ENCODE data around the gene DNAJC5.
"Not testable (repeated sequence)": the region's sequence is repeated elsewhere in the genome, so short reads cannot be mapped to it uniquely, and the experiment has no call there.

DNAJC5 gene

DNA sequence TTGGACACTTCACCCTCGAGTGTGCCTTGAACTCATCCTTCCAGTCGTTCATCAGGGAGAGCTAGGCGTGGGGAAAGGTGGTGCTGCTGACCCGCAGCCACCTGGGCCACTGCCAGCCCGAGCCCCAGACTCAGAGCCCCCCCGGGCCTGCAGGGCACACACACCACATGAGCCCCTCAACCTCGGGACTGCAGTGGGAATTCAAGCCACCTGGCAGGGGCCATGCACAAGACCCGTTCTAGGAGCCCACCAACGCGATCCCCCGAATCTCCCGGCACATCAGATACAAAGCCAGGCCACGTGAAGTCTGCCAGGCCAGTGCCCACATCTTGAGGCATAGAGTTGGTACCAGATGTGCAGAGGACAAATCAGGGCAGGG, 72.0 kb downstream of the DNAJC5 start:
- Mint-ChIP-seq H3K27me3 (no peaks in the 10 kb centered on the region), H3K4me1 (ENCODE audit: low read depth in 2 of 2) (peaks cover 8 to 10% of the 10 kb centered on the region in 2 donors), H3K27ac (no peak overlapping the region), H3K36me3 (ENCODE audit: insufficient read depth) (peaks cover 6% of the 10 kb centered on the region), H3K4me3 (no peak overlapping the region), H3K9me3 (no peaks in the 10 kb centered on the region)
- no peak for DNase-seq
- no peak for ATAC-seq (replicated peaks)

DNA sequence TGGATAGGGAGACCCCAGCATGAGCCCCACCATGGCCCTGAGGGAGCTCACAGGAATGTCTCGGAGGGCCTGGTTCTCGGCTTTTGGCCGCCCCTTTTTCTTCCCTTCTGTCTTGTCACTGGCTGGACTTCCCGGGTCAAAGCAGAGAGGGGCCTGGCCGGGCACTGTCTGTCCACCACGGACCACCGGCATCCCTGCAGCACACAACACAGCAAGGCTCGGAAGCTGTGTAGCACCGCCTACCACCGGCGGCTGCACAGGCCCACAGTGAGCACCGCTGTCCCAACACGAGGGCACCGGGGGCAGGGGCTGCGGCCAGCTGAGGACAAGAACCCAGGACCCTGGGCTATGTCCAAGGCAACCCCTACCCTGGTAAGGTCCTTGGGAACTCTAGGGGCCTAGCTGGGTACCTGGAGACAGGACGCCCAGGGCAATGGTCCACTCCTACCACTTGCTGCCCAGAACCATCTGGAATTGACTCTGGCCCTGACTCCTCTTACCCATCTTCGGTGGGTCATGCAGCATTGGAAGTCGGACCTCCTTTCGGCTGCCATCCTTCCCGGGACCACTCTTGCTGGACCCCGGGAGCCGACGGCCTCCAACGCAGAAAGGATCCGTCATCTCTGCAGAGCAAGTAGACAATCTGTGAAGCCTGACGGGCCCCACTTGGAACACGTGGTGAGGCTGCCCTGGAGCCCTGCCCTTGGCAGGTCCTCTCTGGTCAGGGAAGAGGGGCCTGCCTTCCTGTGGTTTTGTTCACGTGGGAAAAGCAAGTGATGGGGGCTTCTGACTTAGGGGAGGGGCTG, 72.6 kb downstream of the DNAJC5 start:
- Mint-ChIP-seq H3K4me3 (peak overlapping the region; percentile 88 to 90), H3K4me1 (ENCODE audit: low read depth in 2 of 2) (peaks cover 8 to 10% of the 10 kb centered on the region in 2 donors), H3K9me3 (no peaks in the 10 kb centered on the region), H3K36me3 (ENCODE audit: insufficient read depth) (peaks cover 6% of the 10 kb centered on the region), H3K27ac (no peak overlapping the region), H3K27me3 (no peaks in the 10 kb centered on the region)
- ATAC-seq (replicated peaks) (no peak), DNase-seq (no peak)

DNA sequence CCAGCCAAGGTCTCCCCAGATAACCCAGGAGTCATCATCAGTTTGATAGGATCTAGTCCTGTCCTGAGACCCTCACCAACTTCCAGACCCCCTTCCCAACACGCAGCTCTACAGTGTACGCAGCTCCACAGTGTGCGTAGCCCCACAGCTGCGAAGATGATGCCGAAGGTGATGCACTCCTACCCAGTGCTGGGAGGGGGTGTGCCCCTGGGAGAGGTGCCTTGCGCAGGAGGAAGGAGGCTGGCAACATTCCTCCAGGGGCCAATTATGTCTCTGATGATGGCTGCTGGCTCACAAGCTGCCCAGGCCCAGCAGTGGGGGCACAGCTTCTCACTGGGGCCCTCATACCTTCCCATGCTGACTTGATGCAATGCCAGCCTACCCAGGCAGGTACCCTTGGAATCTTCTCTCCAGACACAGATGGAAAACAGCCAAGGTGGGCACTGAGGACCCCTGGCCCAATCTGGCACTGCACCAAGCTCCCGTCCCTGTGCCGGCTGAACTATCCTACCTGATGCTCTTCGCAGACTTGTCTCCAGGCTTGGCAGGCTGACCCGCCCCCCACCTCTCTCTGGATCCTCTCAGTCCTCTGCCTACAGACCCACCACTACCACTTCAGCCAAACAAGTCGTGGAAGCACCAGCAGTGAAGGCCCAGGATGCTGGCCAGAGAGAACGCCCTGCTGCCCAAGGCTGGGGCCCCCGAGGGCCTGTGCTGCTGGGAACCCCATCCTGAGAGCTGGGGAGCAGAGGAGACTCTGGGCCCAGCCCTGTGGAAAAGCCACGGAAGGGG, 73.4 kb downstream of the DNAJC5 start:
- H3K27ac Mint-ChIP-seq = peak overlapping the region; percentile 77 to 92
- DNase-seq (no peak), ATAC-seq (replicated peaks) (no peak)
- peaks cover 6% of the 10 kb centered on the region for H3K36me3 Mint-ChIP-seq (ENCODE audit: insufficient read depth)
- no peaks in the 10 kb centered on the region for H3K27me3 Mint-ChIP-seq
- peak overlapping the region; percentile 88 to 90 for H3K4me3 Mint-ChIP-seq
- no peaks in the 10 kb centered on the region for H3K9me3 Mint-ChIP-seq
- peaks cover 8 to 10% of the 10 kb centered on the region in 2 donors for H3K4me1 Mint-ChIP-seq (ENCODE audit: low read depth in 2 of 2)

- peak overlapping the region; percentile 88 to 90 for H3K4me3 Mint-ChIP-seq
- peak overlapping the region; percentile 77 to 92 for H3K27ac Mint-ChIP-seq
- H3K27me3 Mint-ChIP-seq = no peaks in the 10 kb centered on the region
- H3K36me3 Mint-ChIP-seq (ENCODE audit: insufficient read depth) = peaks cover 9% of the 10 kb centered on the region
- peaks cover 12 to 14% of the 10 kb centered on the region in 2 donors for H3K4me1 Mint-ChIP-seq (ENCODE audit: low read depth in 2 of 2)
- H3K9me3 Mint-ChIP-seq = no peaks in the 10 kb centered on the region
- ATAC-seq (replicated peaks) (peak; percentile 49), DNase-seq (no peak)
Observed at GRCh38 chr20:63968928-63969760, 74.2 kb downstream of the DNAJC5 start.

DNA sequence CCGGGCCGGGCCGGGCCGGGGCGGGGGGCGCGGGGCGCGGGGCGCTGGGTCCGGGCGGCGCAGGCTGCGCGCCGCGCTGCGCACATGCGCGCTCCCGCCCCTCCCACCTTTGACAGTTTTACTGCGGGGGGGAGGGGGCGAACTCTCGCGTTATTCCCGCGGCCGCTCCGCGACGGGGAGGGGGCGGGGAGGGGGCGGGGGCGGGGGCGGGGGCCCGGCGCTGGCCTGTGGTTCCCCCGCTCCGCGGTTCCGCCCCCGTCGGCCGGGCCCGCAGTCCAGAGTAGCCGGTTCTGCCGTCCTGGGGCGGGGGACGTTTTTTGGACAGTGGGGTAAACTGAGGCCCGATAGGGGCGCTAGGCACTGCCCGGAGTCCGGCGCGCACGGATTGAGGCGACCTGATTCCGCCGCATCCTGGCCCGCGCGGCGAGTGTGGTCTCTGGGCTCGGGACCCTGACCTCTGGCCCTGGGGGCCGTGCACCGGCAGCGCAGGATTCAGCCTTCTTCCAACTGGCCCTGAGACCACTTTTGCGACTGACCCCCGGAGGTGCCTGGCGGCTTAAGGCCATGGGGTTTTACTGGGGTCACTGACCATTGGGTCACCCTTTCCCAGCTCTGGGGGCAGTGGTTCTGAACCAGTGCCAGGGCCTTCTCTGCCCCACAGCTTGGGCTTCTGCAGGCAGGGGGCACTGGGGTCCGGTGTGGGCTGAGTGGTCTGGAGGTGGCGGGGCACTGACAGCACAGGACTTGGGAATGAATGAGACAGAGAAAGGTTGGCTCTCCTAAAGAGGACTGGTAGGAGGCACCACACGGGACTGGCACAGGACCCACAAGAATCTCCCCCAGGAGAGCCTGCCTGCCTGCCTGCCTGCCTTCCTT, 75.2 kb downstream of the DNAJC5 start, which contains the start of gene ZNF512B:
Gene ZNF512B (minus strand): TSS at position 93 of the 876 bp plus-strand sequence. CDS start 1,980 bp downstream, outside the sequence.
- Mint-ChIP-seq H3K27me3 (no peaks in the 10 kb centered on the region), H3K4me3 (peak within 1 kb of the TSS; percentile 88 to 90), H3K27ac (peak within 1 kb of the TSS; percentile 77 to 92), H3K9me3 (no peaks in the 10 kb centered on the region), H3K36me3 (ENCODE audit: insufficient read depth) (peaks cover 9% of the 10 kb centered on the region), H3K4me1 (ENCODE audit: low read depth in 2 of 2) (peaks cover 13 to 15% of the 10 kb centered on the region in 2 donors)
- ATAC-seq (replicated peaks) = peak; percentile 45
- DNase-seq = no peak

GRCh38 chr20:63970714-63971431, 75.9 kb downstream of the DNAJC5 start:
- peaks cover 10% of the 10 kb centered on the region for H3K36me3 Mint-ChIP-seq (ENCODE audit: insufficient read depth)
- H3K27me3 Mint-ChIP-seq = no peaks in the 10 kb centered on the region
- ATAC-seq (replicated peaks) = no peak
- H3K9me3 Mint-ChIP-seq = no peaks in the 10 kb centered on the region
- peak overlapping the region; percentile 41 to 47 for H3K27ac Mint-ChIP-seq
- H3K4me3 Mint-ChIP-seq = peak overlapping the region; percentile 69
- no peak for DNase-seq
- H3K4me1 Mint-ChIP-seq (ENCODE audit: low read depth in 2 of 2) = peaks cover 13 to 15% of the 10 kb centered on the region in 2 donors

DNA sequence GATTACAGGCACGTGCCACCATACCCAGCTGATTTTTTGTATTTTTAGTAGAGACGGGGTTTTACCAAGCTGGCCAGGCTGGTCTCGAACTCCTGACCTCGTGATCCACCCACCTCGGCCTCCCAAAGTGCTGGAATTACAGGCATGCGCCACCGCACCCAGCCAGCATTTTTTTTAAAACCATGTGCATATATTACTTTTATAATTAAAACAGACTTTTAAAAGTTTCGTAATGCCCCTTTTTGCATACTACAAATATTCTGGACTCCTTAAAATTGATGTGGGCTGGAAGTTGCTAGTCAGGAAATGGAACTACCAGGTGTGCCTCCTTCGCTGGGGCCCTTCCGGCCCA, 77.0 kb downstream of the DNAJC5 start:
- H3K27me3 Mint-ChIP-seq; DNase-seq; H3K4me3 Mint-ChIP-seq; H3K36me3 Mint-ChIP-seq (ENCODE audit: insufficient read depth); H3K27ac Mint-ChIP-seq; ATAC-seq (replicated peaks); H3K9me3 Mint-ChIP-seq: not testable (repeated sequence)
- peaks cover 21 to 23% of the 10 kb centered on the region in 2 donors for H3K4me1 Mint-ChIP-seq (ENCODE audit: low read depth in 2 of 2)

GRCh38 chr20:63972312-63973159, 77.6 kb downstream of the DNAJC5 start:
- no peak for ATAC-seq (replicated peaks)
- H3K27ac Mint-ChIP-seq = no peak overlapping the region
- H3K36me3 Mint-ChIP-seq (ENCODE audit: insufficient read depth) = peaks cover 10% of the 10 kb centered on the region
- peaks cover 23 to 29% of the 10 kb centered on the region in 2 donors for H3K4me1 Mint-ChIP-seq (ENCODE audit: low read depth in 2 of 2)
- no peaks in the 10 kb centered on the region for H3K27me3 Mint-ChIP-seq
- H3K9me3 Mint-ChIP-seq = no peaks in the 10 kb centered on the region
- H3K4me3 Mint-ChIP-seq = no peak overlapping the region
- no peak for DNase-seq

DNA sequence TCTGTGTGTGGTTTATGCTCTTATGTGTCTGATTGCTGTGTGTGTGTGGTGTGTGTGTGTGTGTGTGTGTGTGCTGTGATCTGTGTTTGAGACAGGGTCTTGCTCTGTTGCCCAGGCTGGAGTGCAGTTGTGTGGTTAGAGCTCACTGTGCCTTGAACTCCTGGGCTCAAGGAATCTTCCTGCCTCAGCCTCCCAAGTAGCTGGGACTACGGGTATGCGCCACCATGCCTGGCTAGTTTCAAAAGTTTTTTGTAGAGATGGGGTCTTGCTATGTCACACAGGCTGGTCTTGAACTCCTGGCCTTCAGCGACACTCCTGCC, 78.2 kb downstream of the DNAJC5 start:
- Mint-ChIP-seq H3K36me3 (ENCODE audit: insufficient read depth) (peaks cover 10% of the 10 kb centered on the region), H3K4me1 (ENCODE audit: low read depth in 2 of 2) (peaks cover 29 to 35% of the 10 kb centered on the region in 2 donors)

GRCh38 chr20:63973636-63974401, 78.9 kb downstream of the DNAJC5 start:
- peak; percentile 71 to 78 (median 76) for DNase-seq
- Mint-ChIP-seq H3K27me3 (no peaks in the 10 kb centered on the region), H3K36me3 (ENCODE audit: insufficient read depth) (peaks cover 10% of the 10 kb centered on the region), H3K27ac (peak overlapping the region; percentile 71 to 84), H3K4me1 (ENCODE audit: low read depth in 2 of 2) (peaks cover 28 to 38% of the 10 kb centered on the region in 2 donors), H3K4me3 (no peak overlapping the region), H3K9me3 (no peaks in the 10 kb centered on the region)
- ATAC-seq (replicated peaks) = peak; percentile 53

More for the DNA sequence above, 78.2 kb downstream of the DNAJC5 start:
- Mint-ChIP-seq H3K9me3 (no peaks in the 10 kb centered on the region), H3K27me3 (no peaks in the 10 kb centered on the region), H3K4me3 (no peak overlapping the region), H3K27ac (no peak overlapping the region)
- DNase-seq (no peak), ATAC-seq (replicated peaks) (no peak)
